GM23338 (cell line): ENCODE data around the gene ARL15.

ENCODE experiments used
- CREB1 ChIP-seq: fragments of 250-450 bp; sonication (Bioruptor Pico); IDR thresholded peaks from 2 replicates; pipeline ENCODE4 v1.5.0; 2020; ENCODE audit warnings: low read depth, mild to moderate bottlenecking, moderate library complexity
- CTCF ChIP-seq, 2 experiments: fragments of 200-600 bp in 1 of 2; sonication (generic) in 1 of 2; conservative IDR thresholded peaks; 2 replicates each; pipeline versions ENCODE4 v1.5.1 to v1.6.1; 2016 to 2017; ENCODE audit warnings: antibody characterized with exemption in 2 of 2, low read depth in 2 of 2, mild to moderate bottlenecking in 2 of 2, moderate library complexity in 1 of 2
- EZH2 ChIP-seq: fragments of 200-600 bp; sonication (generic); IDR thresholded peaks from one replicate; pipeline ENCODE4 v1.8.0; 2017; ENCODE audit warnings: antibody characterized with exemption, mild to moderate bottlenecking, low read depth; ENCODE audit not compliant: unreplicated experiment
- EZH2phosphoT487 ChIP-seq: fragments of 200-600 bp; sonication (generic); IDR thresholded peaks from one replicate; pipeline ENCODE4 v1.8.1; 2018; ENCODE audit warnings: antibody characterized with exemption; ENCODE audit not compliant: unreplicated experiment
- NANOG ChIP-seq: IDR thresholded peaks from 2 replicates; pipeline ENCODE4 v1.6.1; 2016; ENCODE audit warnings: antibody characterized with exemption, borderline replicate concordance
- POLR2AphosphoS5 ChIP-seq: IDR thresholded peaks from 2 replicates; pipeline ENCODE4 v1.6.1; 2016; ENCODE audit warnings: antibody characterized with exemption, low read depth
- STAT1 ChIP-seq: IDR thresholded peaks from one replicate; pipeline ENCODE4 v1.6.1; 2016; ENCODE audit warnings: antibody characterized with exemption; ENCODE audit not compliant: unreplicated experiment

- no peak for TF ChIP-seq EZH2phosphoT487
- no peak for TF ChIP-seq POLR2AphosphoS5
- TF ChIP-seq EZH2, result no peak
- no peak for TF ChIP-seq CTCF (conservative IDR thresholded peaks at IDR 0.05; ENCODE audit: low read depth in 2 of 2)
- TF ChIP-seq NANOG, result no peak
- no peak for TF ChIP-seq CREB1 (CRISPR knock-in tag)
- TF ChIP-seq STAT1, result no peak
These were observed 82.6 kb downstream of the ARL15 start for GRCh38 chr5:54227759-54228158.
